NB4 (cell line): Measurements from ENCODE around the gene C2orf76.

Experiments used
- CTCF ChIP-seq: IDR thresholded peaks from one replicate; pipeline ENCODE4 v1.5.1; 2012; ENCODE audit warnings: low read depth, low read length
- MAX ChIP-seq: IDR thresholded peaks from 2 replicates; pipeline ENCODE4 v1.6.1; 2011; ENCODE audit warnings: low read depth, low read length
- MYC ChIP-seq: IDR thresholded peaks from 2 replicates; pipeline ENCODE4 v1.6.1; 2011; ENCODE audit warnings: low read depth, low read length
- POLR2A ChIP-seq: IDR thresholded peaks from 2 replicates; pipeline ENCODE4 v1.6.1; 2011; ENCODE audit warnings: mild to moderate bottlenecking; ENCODE audit not compliant: insufficient read length; ENCODE audit errors: extremely low read depth

GRCh38 chr2:119276864-119277263, 89.8 kb downstream of the C2orf76 start:
- no peak for TF ChIP-seq POLR2A
- TF ChIP-seq CTCF = no peak
- TF ChIP-seq MAX = no peak
- no peak for TF ChIP-seq MYC
